Natural killer cell (primary cell): ENCODE measurements around the gene POLR3GL. TPM values are rescaled to one million over a fixed set of nuclear protein-coding genes. Genes with fewer than 3 reads are reported as not detected.

Source experiments
- ATAC-seq, 3 donors: fragments of 150-1000 bp in 2 of 3; fragments of 200-7000 bp in 1 of 3; cut with Tn5 transposase; 1 replicate in 1 of 3; 2 replicates in 2 of 3; pipeline ENCODE4 v1.10.0; 2021; ENCODE audit warnings: mild to moderate bottlenecking in 2 of 3, moderate library complexity in 2 of 3
- DNase-seq, 2 donors: peaks; one replicate each; pipeline versions ENCODE4 v3.0.0 to v3.0.0-alpha.2; 2013 to 2021; ENCODE audit warnings: mixed read lengths in 1 of 2
- H3K27ac ChIP-seq: one replicate; pipeline ENCODE4 v1.5.1; 2013; ENCODE audit warnings: mild to moderate bottlenecking, low read length
- H3K27me3 ChIP-seq: one replicate; pipeline ENCODE4 v1.6.1; 2013; ENCODE audit warnings: low read length; ENCODE audit not compliant: control insufficient read depth, insufficient read depth
- H3K36me3 ChIP-seq: one replicate; pipeline ENCODE4 v1.6.1; 2013; ENCODE audit warnings: low read length; ENCODE audit not compliant: control insufficient read depth, insufficient read depth
- H3K4me1 ChIP-seq: one replicate; pipeline ENCODE4 v1.6.1; 2013; ENCODE audit warnings: low read length; ENCODE audit not compliant: control insufficient read depth, insufficient read depth
- H3K4me3 ChIP-seq: one replicate; pipeline ENCODE4 v1.5.1; 2013; ENCODE audit warnings: low read length
- H3K9me3 ChIP-seq: one replicate; pipeline ENCODE4 v1.6.1; 2013; ENCODE audit warnings: low read length; ENCODE audit not compliant: control insufficient read depth, insufficient read depth
- H3K27ac Mint-ChIP-seq, 2 donors: one replicate each; pipeline ENCODE4 v1.8.0; 2022; ENCODE audit warnings: mild to moderate bottlenecking in 2 of 2, mixed read lengths in 2 of 2, moderate library complexity in 1 of 2
- H3K27me3 Mint-ChIP-seq, 2 donors: one replicate each; pipeline ENCODE4 v1.8.0; 2022; ENCODE audit warnings: low read depth in 2 of 2, mixed read lengths in 2 of 2
- H3K36me3 Mint-ChIP-seq: one replicate; pipeline ENCODE4 v1.8.0; 2022; ENCODE audit warnings: mixed read lengths
- H3K4me1 Mint-ChIP-seq, 2 donors: one replicate each; pipeline ENCODE4 v1.8.0; 2022; ENCODE audit warnings: mixed read lengths in 2 of 2
- H3K4me3 Mint-ChIP-seq: one replicate; pipeline ENCODE4 v1.8.0; 2022; ENCODE audit warnings: mild to moderate bottlenecking, moderate library complexity, mixed read lengths
- H3K9me3 Mint-ChIP-seq, 2 donors: one replicate each; pipeline ENCODE4 v1.8.0; 2022; ENCODE audit warnings: mixed read lengths in 2 of 2
- CTCF ChIP-seq: fragments of 200-600 bp; IDR thresholded peaks from one replicate; pipeline ENCODE4 v1.8.0; 2022; ENCODE audit warnings: antibody characterized with exemption
- WGBS: methylation state at CpG from one replicate; pipeline ENCODE4 v1.1.7; 2013; ENCODE audit warnings: missing lambda C conversion rate; ENCODE audit not compliant: insufficient coverage; 5-methylcytosine and 5-hydroxymethylcytosine counted together
- intact Hi-C: fragments of 100-400 bp; cut with micrococcal nuclease; formaldehyde crosslinking; loops from one replicate; pipeline ENCODE4 v1.14.2; 2022
- total RNA-seq, 4 donors: library from RNA; stranded (reverse); fragments of 120-200 nt in 1 of 4; gene quantifications; one replicate each; pipeline versions ENCODE4 v1.2.3 to v1.2.4, GENCODE V29; 2013 to 2022

POLR3GL gene
- total RNA-seq, 3 donors from 2014 or later (not counting 1 experiment from before 2014, with no cell fraction given): 34.9 to 37.5 (median 37.4) TPM

- 5% methylated on average over 10 of the region's 10 CpGs for WGBS
- peak overlapping the region; percentile 97 to 99 for H3K27ac Mint-ChIP-seq
- H3K9me3 Mint-ChIP-seq: no peaks in the 10 kb centered on the region
- ATAC-seq (peak in 1 of 3 donors; percentile 12), DNase-seq (peak in 1 of 2 donors; percentile 41)
- Histone ChIP-seq H3K36me3 (peaks cover 41% of the 10 kb centered on the region), H3K27me3 (no peaks in the 10 kb centered on the region), H3K4me1 (peaks cover 46% of the 10 kb centered on the region), H3K27ac (peak overlapping the region; percentile 88), H3K4me3 (peak overlapping the region; percentile 64), H3K9me3 (no peaks in the 10 kb centered on the region)
- TF ChIP-seq CTCF: no peak
- peaks cover 47% of the 10 kb centered on the region for H3K36me3 Mint-ChIP-seq
- H3K4me1 Mint-ChIP-seq: peaks cover 70 to 76% of the 10 kb centered on the region in 2 donors
- intact Hi-C loops: loop anchor here (2.0 to 5.0 kb wide), 4 partner anchors 18 to 67 kb away; partner anchors contain the start of genes ANKRD34A, POLR3GL and RBM8A
- peak overlapping the region; percentile 97 for H3K4me3 Mint-ChIP-seq
- no peaks in the 10 kb centered on the region for H3K27me3 Mint-ChIP-seq
These were observed 30.1 kb downstream of the POLR3GL start for GRCh38 chr1:145994391-145995120.

GRCh38 chr1:145995148-145995881 lies 30.8 kb downstream of the POLR3GL start:
- Mint-ChIP-seq H3K9me3 (no peaks in the 10 kb centered on the region), H3K27ac (peak overlapping the region; percentile 97 to 99), H3K36me3 (peaks cover 47% of the 10 kb centered on the region), H3K4me3 (peak overlapping the region; percentile 97), H3K27me3 (no peaks in the 10 kb centered on the region), H3K4me1 (peaks cover 77 to 82% of the 10 kb centered on the region in 2 donors)
- H3K27ac ChIP-seq: peak overlapping the region; percentile 88
- intact Hi-C loops: loop anchor here (2.0 to 5.0 kb wide), 4 partner anchors 17 to 68 kb away; partner anchors contain the start of genes ANKRD34A, POLR3GL and RBM8A
- no peaks in the 10 kb centered on the region for H3K9me3 ChIP-seq
- DNase-seq: no peak
- H3K4me3 ChIP-seq: peak overlapping the region; percentile 64
- H3K36me3 ChIP-seq: peaks cover 41% of the 10 kb centered on the region
- no peak for TF ChIP-seq CTCF
- peaks cover 49% of the 10 kb centered on the region for H3K4me1 ChIP-seq
- ATAC-seq: no peak
- no peaks in the 10 kb centered on the region for H3K27me3 ChIP-seq
- WGBS: 0% methylated on average over 5 of the region's 8 CpGs

- Mint-ChIP-seq H3K9me3 (no peaks in the 10 kb centered on the region), H3K27ac (peak overlapping the region; percentile 97 to 99), H3K27me3 (no peaks in the 10 kb centered on the region), H3K4me3 (peak overlapping the region; percentile 97), H3K36me3 (peaks cover 47% of the 10 kb centered on the region), H3K4me1 (peaks cover 76 to 81% of the 10 kb centered on the region in 2 donors)
- peak overlapping the region; percentile 88 for H3K27ac ChIP-seq
- peaks cover 41% of the 10 kb centered on the region for H3K36me3 ChIP-seq
- DNase-seq: peak in 1 of 2 donors; percentile 36
- peaks cover 52% of the 10 kb centered on the region for H3K4me1 ChIP-seq
- no peaks in the 10 kb centered on the region for H3K27me3 ChIP-seq
- no peak for ATAC-seq
- peak overlapping the region; percentile 64 for H3K4me3 ChIP-seq
- under 1% methylated on average over 8 of the region's 13 CpGs for WGBS
- TF ChIP-seq CTCF: no peak
- intact Hi-C loops: loop anchor here (2.0 to 5.0 kb wide), 4 partner anchors 17 to 69 kb away; partner anchors contain the start of genes ANKRD34A, POLR3GL and RBM8A
- H3K9me3 ChIP-seq: no peaks in the 10 kb centered on the region
These were observed 31.5 kb downstream of the POLR3GL start for GRCh38 chr1:145995964-145996432.
